NCI-H2196 (cell line): Measurements from ENCODE around the gene BLTP2.
"Not testable (repeated sequence)": the region's sequence is repeated elsewhere in the genome, so short reads cannot be mapped to it uniquely, and the experiment has no call there.

Experiments
- DNase-seq: peaks from one replicate; lab custom pipeline; 2025; ENCODE audit not compliant: unreplicated experiment; lab: John Stamatoyannopoulos, UW

Gene BLTP2

DNA sequence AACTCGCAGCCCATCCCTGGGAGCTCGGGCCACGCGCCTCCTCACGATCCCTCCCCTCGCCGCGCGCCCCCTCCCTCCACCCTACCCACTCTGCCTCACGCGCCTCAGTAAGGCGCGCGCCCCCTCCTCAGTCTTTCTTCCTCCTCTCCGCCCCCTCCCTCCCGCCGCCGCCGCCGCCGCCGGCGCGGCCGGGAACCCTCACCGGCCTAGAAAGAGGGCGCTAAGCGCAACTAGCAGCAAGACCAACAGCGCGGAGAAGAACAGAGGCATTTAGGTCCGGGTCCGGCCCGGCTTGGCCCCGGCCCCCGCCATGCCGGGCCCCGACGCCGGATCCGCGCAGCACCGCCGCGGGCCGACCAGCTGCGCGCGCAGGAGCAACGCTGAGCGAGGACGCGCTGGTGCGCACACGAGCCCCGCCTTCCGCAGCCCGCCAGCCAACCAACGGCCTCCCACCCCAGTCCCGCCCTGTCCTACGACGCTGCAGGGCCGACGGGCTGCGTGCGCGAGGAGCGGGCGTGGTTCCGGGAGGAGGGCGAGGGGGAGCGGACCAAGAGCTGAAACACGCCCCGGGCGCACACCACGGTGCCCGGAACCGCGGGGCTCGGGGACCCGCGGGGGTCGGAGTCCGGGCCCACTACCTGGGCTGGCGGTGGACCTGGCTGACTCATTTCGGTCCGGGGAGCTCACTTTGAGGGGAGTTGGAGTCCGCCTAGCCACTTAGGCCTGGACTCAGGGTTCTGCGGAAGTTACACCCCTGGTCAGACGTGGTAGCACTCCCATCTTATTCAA, at the start of gene BLTP2:
Gene BLTP2 (minus strand): TSS at position 372 of the 789 bp plus-strand sequence. CDS start 102 bp downstream, at position 270.
- DNase-seq: peak; percentile 84

DNA sequence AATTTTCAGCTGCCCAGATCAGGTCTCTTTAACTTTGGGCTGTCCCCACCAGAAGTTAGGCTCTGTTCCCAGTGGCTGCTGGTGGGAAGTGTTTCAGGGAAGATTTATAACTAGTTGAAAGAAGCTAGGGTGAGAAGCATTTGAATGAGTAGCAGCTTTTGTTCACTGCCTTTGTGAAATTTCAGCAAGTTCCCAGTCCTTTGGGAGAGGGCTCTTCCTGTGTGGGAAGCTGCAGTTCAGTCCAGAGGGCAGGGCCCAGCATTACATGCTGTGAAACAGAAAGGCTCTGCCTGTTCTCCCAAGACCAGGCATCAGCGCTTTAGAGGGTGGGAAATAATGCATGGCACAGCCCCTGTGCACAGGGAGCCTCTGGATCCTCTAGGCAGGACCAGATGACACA, 48.9 kb upstream of the BLTP2 start:
- DNase-seq: no peak

DNA sequence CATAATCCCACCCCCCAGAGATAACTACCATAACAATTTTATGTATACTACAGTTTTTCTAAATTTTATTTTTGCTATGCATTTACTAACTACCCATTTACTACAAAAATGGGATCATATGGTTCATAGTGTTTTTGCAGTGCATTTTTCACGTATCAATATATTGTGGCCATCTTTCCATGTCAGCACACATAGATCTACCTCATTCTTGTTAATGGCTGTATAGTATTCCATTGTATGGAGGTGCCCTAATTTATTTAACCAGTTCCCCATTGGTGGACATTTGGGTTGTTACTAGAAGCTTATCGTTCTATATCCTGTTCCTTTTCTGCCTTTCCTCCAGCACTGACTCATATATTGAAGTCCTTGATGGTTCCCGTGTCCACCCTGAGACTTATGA, 44.1 kb upstream of the BLTP2 start:
- DNase-seq: no peak

DNA sequence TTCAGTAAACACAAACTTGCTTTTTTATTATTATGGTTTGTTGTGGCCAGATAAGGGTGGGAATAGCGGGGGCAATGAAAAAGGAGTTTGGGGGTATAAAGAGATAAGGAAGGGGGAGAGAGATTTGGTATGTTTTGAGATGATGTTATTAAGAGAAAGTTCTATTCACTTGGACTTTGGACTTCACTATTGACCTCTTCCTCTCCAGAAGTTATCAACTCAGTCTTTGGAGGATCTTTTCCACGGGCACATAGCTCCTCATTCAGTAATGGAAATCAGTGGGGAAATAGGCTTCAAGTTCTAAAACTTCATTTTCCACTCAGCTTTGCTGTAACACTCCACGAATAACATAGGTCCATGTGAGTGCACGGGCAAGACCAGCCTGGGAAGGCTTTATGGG, 43.5 kb upstream of the BLTP2 start:
- DNase-seq: no peak

GRCh38 chr17:28686296-28686695, 41.3 kb upstream of the BLTP2 start:
- DNase-seq: no peak

GRCh38 chr17:28685366-28685765, 40.4 kb upstream of the BLTP2 start:
- DNase-seq: no peak

DNA sequence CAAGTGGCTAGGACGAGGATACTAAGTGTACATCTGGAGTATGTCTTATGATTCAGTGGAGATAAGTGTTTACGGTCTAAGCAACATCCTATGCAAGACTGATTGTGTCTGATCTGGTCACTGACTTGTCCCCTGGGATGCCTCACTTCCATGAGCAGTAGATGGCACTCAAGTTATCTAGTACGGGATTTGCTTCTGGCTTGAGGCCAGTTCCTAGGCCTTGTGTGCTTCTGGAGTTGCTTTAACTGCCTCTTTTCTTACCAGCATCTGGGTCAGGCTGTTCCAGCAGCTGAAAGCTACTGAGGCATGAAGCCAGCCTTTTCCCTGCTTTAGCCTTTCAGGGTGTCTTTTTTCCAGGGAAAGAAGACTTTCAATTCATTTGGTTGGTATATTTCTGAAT, 40.0 kb upstream of the BLTP2 start:
- peak; percentile 49 for DNase-seq

- no peak for DNase-seq
Observed at GRCh38 chr17:28682655-28683054, 37.7 kb upstream of the BLTP2 start.

- peak; percentile 11 for DNase-seq
Observed at GRCh38 chr17:28675980-28676379, 31.0 kb upstream of the BLTP2 start.

DNA sequence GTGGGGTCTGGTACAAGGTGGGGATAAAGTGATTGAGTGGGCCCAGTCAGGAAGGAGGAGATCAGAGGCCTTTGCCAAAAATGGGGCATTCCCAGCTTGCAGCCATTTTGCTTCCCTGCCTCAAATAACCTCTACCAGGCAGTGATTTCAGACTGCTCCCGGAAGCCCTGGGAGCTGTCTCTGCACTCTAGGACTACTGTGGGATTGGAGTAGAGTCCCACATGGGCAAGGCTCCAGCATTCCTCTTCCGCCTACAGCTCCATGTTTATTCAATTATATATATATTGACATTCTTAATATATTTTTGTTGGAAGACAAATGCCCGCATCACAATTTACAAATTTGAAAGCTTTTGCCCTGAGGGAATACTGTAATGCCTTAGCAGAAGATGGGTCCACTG, 30.5 kb upstream of the BLTP2 start:
- no peak for DNase-seq

DNA sequence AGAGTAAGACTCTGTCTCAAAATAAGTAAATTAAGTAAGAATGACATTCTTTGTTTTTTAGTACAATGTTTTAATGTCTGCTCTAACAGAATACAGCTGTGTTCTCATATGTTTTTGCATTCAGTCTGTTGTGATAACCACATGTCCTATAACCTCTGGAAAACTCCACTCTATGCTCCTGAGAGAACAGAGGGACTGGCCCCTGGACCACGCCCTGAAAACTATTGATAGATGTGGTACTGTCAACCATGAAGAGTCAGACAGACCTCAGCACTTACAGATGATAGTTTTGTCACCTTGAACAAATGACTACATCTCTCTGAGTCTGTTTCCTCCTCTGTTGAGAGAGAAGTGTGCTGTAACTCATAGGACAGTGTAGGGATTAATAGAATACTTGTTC, 25.0 kb upstream of the BLTP2 start:
- no peak for DNase-seq

GRCh38 chr17:28667870-28668269, 22.9 kb upstream of the BLTP2 start:
- no peak for DNase-seq

GRCh38 chr17:28665994-28666393, 21.0 kb upstream of the BLTP2 start:
- DNase-seq: no peak

- DNase-seq: no peak
Observed at GRCh38 chr17:28663723-28664122, 18.8 kb upstream of the BLTP2 start.

DNA sequence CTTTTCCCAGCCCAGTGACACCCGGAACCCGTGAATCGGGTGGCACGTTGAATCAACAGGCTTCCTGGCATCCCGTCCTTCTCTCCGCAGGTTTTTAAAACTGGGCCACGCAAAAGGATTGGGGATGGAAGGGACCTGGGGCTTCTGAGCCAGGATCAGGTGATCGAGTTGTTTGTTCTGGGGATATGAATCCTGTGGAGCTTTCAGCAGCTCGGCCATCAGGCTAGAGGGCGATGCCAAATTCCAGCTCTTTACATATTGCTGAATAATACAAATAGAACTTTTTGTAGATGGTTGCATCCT, 17.5 kb upstream of the BLTP2 start:
- DNase-seq: no peak

- DNase-seq: peak; percentile 64
Observed at GRCh38 chr17:28661635-28662526, 16.9 kb upstream of the BLTP2 start, which contains the start of the genes SDF2 and SUPT6H. SDF2 (minus strand) TSS chr17:28661906; CDS start chr17:28661876, 30 bp downstream. SUPT6H (plus strand) TSS chr17:28662205; CDS start chr17:28673402, 11,197 bp downstream.

DNA sequence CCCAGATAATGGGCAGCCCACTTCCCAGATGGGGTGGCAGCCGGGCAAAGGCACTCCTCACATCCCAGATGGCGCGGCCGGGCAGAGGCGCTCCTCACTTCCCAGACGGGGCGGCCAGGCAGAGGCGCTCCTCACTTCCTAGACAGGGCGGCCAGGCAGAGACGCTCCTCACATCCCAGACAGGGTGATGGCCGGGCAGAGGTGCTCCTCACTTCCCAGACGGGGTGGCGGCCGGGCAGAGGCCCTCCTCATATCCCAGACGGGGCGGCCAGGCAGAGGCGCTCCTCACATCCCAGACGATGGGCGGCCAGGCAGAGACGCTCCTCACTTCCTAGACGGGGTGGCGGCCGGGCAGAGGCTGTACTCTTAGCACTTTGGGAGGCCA, 14.5 kb upstream of the BLTP2 start:
- DNase-seq: not testable (repeated sequence)

DNA sequence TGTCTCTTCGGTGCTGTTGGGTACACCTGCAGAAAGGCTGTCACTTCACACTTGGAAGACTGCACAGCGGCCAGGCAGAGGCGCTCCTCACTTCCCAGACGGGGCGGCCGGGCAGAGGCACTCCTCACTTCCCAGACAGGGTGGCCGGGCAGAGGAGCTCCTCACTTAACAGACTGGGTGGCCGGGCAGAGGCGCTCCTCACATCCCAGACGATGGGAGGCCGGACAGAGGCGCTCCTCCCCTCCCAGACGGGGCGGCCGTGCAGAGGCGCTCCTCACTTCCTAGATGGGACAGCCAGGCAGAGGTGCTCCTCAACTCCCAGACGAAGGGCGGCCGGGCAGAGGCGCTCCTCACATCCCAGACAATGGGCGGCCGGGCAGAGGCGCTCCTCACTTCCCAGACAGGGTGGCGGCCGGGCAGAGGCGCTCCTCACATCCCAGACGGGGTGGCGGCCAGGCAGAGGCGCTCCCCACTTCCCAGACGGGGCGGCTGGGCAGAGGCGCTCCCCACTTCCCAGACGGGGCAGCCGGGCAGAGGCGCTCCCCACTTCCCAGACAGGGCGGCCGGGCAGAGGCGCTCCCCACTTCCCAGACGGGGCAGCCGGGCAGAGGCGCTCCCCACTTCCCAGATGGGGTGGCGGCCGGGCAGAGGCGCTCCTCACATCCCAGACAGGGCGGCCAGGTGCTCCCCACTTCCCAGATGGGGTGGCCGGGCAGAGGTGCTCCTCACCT, 14.0 kb upstream of the BLTP2 start:
- DNase-seq: not testable (repeated sequence)

GRCh38 chr17:28658342-28658741, 13.4 kb upstream of the BLTP2 start:
- not testable (repeated sequence) for DNase-seq

GRCh38 chr17:28657756-28658155, 12.8 kb upstream of the BLTP2 start:
- DNase-seq: no peak

GRCh38 chr17:28655160-28655559, 10.2 kb upstream of the BLTP2 start:
- no peak for DNase-seq
